ENCODE data around the gene DTNB.

GRCh38 chr2:25371253-25372241 lies 301.8 kb downstream of the DTNB start:
- TF ChIP-seq CTCF (conservative IDR thresholded peaks at IDR 0.05; ENCODE audit: low read depth, low read length) (no peak), EZH2 (IDR thresholded peaks at IDR 0.05; ENCODE audit: borderline replicate concordance, low read depth, low read length, poor library complexity, severe bottlenecking) (no peak)

Data from A673 (cell line).